ENCODE measurements around the gene GALNT15.

GALNT15 gene

DNA sequence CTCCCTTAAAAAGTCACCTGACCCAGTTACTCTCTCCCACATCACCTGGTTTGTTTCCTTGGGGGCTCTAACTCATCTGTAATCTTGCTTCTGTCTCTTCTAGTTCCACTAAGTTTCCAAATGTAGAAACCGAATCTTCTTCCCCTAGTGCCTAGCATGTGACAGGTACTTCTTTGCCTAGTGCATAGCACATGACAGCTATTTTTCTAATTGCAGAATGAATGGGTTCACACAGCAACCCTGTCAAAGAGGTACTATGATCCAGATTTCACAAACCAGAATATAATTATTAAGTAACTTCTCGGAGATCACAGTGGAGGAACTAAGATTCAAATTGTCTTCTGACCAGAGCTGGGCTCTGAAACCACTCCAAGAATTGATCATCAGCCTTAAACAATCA is 82.8 kb downstream of the GALNT15 start:
- no peak for DNase-seq

DNA sequence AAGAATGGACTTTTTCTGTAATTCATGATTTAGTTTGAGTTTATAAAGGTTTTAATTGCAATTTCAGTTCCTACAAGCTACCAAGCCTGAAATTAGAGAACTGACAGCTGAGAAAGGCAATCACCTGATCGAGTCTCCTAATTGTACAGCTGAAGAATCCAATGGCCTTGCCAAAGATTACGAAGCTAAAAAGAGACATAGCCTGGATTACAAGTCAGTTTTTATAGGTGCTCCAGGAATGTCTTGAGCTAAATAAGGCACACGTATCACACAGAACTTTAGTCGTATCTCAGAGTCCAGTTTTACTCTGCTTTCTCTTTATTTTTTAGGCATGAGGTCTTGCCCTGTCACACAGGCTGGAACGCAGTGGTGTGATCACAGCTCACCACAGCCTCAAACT is 83.7 kb downstream of the GALNT15 start:
- DNase-seq = no peak

DNA sequence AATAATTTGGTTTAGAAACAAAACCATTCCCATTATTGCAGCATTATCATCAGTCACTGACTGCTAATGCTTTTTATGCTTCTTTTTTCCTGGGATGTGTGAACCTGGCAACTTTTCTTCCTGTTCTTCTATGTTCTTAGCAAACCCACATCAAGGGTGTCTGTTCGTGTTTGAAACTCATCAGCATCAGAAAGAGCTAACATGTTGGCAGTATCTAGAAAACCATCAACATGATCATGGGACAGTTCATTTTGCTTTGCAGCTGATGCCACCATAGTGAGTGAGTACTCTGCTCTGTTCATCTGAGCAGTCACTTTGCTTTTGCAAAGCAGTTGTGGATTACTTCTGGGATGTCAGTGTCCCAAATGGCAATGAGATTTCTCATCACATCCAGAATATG is 84.4 kb downstream of the GALNT15 start:
- no peak for DNase-seq

DNA sequence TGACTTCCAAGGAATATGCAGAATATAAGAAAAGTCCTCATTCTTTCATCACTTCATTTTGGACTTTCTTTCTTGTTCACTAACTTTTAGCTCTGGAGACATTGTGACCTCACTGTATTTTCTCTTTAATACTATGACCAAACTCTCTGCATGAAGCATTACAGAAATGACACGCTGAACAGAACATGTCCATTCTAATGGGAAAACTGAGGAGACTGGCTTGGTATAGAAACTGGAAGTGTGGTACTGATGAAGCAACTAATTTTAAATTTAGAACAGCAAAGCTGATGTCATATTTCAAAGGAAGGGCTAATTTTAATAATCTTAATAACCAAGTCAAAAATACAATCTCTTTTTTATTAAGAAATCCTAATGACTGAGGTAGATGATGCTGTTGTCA is 85.6 kb downstream of the GALNT15 start:
- no peak for DNase-seq

DNA sequence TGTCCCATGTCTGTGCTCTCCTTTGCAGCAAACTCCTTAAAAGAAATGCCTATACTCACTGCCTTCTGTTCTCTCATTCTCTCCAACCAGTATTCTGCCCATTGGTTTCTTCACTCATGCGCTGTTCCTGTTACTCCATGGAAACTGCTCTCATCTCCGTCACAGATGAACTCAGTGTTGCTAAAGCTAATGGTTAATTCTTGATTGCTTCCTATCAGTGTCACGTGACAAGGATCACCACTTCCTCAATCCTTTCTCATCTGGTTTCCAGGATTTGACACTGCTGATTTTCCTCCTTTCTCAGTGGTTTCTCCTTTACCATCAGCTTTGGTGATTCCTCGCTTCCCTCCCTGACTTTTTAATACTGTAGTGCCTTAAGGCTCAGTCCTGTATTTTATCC is 87.7 kb downstream of the GALNT15 start:
- no peak for DNase-seq

DNA sequence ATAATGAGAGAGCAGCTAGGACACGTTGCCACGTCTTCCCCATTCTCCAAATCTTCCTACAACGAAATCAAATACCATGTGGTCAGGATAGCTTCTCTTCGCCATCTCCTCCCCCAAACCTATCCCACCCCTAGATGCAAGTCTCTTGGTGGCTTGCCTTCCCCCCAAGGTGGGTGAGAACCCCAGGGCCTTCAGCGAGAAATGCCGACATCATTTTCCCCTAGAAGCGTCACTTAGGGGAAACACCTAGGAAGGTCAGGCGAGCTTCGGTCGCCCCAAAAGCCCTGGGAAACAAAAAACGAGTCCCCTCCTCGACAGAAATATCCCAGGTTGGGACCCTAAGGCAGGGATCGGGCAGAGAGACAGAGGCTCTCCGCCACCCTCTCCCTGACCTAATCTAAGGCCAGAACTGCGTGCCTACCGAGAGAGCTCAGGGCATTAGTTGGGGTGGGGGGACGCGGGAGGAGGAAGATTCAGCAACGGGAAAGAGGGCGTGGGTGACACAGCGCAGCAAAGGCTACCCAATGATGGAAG is 89.8 kb downstream of the GALNT15 start:
- DNase-seq = no peak

DNA sequence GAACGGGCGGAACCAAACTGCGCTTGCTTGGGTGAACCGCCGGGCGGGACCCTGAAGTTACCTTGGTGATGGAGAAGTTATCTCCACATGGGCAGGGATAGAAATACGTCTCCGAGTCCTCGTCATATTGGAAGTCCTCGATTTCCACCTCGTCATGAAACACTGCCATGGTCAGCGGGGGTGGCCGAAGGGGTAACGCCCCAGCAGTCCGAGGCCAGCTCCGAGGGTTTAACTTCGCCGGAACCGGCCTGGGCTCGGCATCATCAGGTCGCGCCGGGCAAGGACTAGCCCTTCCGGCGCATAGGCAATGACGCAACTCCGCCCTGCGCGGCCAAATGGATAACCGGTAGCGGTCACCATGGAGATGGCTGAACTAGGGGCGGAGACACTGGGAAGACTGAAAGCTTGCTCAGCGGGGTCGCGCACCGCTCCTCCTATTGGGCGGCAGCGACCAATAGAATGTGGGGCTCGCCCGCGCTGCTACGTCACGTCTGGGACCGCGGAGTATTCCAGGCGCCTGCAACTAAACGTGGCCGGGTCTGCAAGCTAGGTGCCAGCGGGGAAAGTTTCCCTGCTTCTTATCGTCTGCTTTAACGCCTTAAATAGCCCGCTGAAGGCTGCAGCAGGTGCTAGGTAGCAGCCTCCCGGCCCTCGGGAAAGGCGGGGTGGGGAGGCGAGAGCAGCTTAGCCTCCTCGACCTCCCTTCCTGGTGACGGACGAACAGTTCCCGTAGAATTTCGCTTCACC is 90.4 kb downstream of the GALNT15 start, which contains the start of the genes DPH3 and OXNAD1:
DPH3 (minus strand) TSS at position 236 of the 747 bp plus-strand sequence; CDS start at position 169, 67 bp downstream.
OXNAD1 (plus strand) TSS at position 505 of the 747 bp plus-strand sequence. CDS start 5,741 bp downstream, outside the sequence.
- DNase-seq = peak; percentile 93 to 96 (median 96)

DNA sequence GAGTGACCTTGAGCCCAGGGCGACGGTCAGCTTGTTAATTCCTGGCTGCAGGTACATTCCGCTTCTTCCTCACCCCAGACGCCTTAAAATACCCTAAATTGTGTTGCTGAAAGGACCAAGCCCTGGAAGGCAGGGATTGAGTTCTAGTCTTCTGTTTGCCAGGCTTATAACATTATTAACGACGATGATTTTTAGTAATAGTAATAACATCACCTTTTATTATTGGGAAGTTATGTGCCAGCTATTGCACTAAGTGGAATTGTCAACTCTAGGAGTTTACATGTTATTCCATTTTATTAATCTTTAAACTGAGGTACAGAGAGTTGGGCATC is 90.9 kb downstream of the GALNT15 start:
- no peak for DNase-seq

DNA sequence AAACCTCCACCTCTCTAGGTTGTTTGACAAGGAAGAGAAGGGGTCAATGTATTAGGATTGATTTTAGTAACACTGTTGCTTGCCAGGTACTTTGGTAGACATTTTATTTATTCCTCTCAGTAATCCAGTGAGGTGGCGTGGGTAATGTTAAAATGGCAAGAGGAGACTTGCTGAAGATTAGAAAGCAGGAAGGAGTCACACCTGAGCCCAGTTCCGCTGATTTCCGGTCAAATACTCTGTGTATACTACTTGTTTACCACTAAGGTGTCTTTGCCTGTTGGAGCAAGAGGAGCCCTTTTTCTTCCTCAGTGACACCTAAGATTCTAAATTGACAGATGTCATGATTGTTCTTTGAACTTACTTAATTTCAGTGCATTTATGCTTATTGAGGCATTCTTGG is 92.2 kb downstream of the GALNT15 start:
- DNase-seq = no peak

DNA sequence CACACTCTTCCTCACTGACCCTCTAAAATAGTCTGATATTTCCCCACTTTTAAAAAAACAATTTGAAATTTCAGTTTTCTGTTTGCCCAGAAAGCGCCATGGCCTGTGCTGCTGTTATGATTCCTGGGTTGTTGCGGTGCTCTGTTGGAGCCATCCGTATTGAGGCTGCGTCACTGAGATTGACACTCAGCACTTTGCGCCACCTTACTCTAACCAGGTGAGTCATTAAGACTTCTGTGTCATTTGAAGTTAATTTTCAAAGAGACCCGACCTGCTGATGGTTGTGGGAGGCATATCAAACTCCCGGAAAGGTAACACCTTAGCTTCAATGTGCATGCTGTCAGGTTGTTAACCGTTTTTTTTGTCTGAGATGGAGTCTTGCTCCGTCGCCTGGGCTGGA is 96.4 kb downstream of the GALNT15 start:
- no peak for DNase-seq

DNA sequence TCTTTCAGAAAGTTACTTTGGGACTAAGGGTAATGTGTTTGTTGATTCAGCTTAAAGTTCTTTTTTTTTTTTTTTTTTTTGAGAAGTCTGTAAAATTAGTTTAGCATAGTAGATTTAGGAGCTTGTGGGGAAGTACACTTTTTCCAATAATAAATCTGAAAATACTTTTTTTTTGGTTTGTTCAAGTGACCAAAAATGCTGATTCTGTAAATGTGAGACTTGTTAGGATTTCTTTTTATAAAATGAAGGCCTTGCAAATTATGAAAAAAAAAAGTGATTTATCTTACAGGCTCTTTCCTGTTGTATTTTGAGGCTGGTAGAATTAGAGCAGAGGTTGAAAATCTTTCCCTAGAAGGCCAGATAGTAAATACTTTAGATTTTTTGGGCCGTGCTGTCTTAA is 98.1 kb downstream of the GALNT15 start:
- DNase-seq = no peak

DNA sequence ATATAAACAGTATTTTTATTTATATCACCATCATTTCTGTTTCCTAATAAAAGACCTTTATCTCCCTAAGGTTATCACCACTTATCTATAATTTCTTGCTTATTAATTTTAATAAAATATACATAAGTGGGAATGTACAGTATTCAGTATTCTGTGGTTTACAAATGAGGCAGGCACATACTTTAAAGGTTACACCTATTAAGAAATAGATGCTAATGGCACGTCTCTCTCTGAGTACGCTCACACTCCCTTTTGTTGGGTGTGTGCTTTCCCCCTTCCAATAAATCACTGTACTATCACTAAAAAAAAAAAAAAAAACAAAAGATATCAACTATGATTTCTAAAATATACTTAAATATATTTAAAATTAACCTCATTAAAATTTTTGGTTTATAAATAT is 99.4 kb downstream of the GALNT15 start:
- DNase-seq = no peak

DNA sequence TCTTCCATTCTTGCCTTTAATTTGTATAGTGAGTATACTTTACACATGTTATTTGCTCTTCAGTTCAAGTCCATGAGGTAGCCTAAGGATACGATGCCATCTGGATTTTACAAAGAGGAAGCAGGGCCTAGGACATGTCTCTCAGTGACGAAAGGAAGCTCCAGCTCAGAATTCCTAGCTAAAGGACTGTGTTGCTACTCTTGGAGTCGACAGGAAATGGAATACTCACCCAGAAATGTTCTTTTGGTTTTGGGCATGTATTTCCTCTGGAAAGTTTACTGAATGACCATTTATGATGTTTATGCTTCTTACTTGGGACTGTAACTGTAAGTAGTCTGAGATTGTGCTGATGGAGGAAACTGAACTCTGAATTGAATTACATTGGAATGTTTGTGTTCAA is 103.0 kb downstream of the GALNT15 start:
- no peak for DNase-seq

DNA sequence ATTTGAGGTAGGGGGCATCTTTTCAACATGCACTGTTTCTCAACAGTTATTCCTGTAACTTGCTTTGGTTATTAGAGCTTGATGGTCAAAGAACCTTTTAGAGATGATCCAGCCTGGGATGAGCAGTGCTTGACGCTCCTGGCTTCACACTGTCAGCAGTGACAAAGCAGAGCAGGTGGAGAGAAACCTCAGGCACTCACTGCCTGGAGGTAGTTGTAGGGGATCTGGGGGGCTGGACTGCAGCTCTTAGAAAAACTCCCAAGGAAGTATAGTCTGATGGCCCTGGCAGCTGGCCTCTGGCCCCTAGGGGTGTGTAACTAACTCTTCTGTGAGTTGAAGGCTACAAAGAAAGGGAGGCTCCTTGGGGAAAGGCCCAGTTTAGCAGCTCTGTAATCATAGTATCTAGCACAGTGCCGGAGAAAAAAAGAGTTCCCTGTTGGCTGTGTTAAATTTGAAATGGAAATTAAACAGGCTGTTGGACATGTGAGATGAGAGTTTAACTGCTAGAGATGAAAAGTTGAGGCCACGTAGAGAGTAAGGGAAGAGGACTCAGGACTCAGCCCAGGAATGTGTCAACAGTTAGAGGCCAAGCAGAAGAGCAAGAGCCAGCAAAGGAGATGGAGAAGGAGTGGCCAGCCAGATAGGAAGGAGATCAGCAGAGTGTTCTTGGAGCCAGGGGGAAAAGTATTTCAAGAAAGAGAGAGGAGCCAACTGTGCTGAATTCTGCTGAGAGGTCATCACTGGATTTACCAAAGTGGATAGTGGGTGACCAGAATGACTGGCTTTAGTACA is 104.7 kb downstream of the GALNT15 start:
- no peak for DNase-seq

DNA sequence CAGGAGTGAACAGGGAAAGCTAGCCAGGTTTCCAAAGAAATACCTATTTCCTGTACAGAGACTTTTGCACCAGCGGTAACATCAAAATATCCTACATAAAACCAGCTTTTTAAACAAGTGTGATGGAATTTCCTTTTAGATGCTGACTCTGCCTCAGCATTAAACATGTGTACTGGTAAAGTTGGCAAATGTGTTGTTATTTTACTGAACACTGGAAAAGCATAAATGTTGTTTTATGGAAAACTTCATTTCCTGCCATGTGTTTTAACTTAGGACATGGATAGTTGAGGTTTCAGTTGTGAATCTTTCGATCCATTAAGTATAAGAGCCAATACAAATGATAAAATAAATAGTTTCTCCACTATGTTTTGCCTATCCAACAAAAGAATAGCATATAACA is 106.2 kb downstream of the GALNT15 start:
- DNase-seq = no peak

All from activated naive CD4-positive, alpha-beta T cell (primary cell).